IMR-90 (cell line): ENCODE results near the gene FBXL14. TPM values are rescaled to one million over a fixed set of nuclear protein-coding genes. Genes with fewer than 3 reads are reported as not detected.

Source experiments
- ATAC-seq: fragments of 200-7000 bp; cut with Tn5 transposase; 2 replicates; pipeline ENCODE4 v1.9.1; 2020; ENCODE audit warnings: low read depth, mild to moderate bottlenecking, moderate library complexity
- BruUV-seq: library from RNA; stranded (reverse); fragments of 400-500 nt; replicated peaks from 2 replicates; lab custom pipeline; 2021; lab: Mats Ljungman, UMichigan
- CTCF ChIA-PET: fragments of 300-600 bp; formaldehyde crosslinking; extraction: SDS; loops from one replicate; lab custom pipeline; 2021; ENCODE audit warnings: antibody characterized with exemption; lab: Yijun Ruan, JAX
- POLR2A ChIA-PET: fragments of 300-600 bp; sonication (Branson Sonifier 250); formaldehyde crosslinking; loops from one replicate; lab custom pipeline; 2022; ENCODE audit warnings: antibody characterized with exemption; ENCODE audit not compliant: unreplicated experiment; lab: Charles Lee
- DNase-seq: peaks from one replicate; pipeline ENCODE4 v3.0.0; 2013
- H2AFZ ChIP-seq: replicated peaks from 2 replicates; pipeline ENCODE3; 2013; ENCODE audit warnings: low read length, mild to moderate bottlenecking; ENCODE audit not compliant: poor library complexity
- H2AK5ac ChIP-seq: 2 replicates; pipeline ENCODE4 v1.6.1; 2013; ENCODE audit warnings: low read depth, low read length, inconsistent platforms
- H2AK9ac ChIP-seq: replicated peaks from 2 replicates; pipeline ENCODE3; 2013; ENCODE audit warnings: mild to moderate bottlenecking, low read depth, low read length, moderate library complexity; ENCODE audit not compliant: poor library complexity
- H2BK120ac ChIP-seq: 2 replicates; pipeline ENCODE4 v1.6.1; 2013; ENCODE audit warnings: low read depth, low read length, inconsistent platforms
- H2BK15ac ChIP-seq: 3 replicates; pipeline ENCODE4 v1.6.1; 2013; ENCODE audit warnings: low read depth, low read length, inconsistent platforms
- H2BK20ac ChIP-seq: 2 replicates; pipeline ENCODE4 v1.6.1; 2013; ENCODE audit warnings: low read depth, mild to moderate bottlenecking, inconsistent platforms, low read length, moderate library complexity
- H2BK5ac ChIP-seq: 2 replicates; pipeline ENCODE4 v1.6.1; 2013; ENCODE audit warnings: mild to moderate bottlenecking, low read depth, low read length, inconsistent platforms; ENCODE audit not compliant: poor library complexity, severe bottlenecking
- H3K14ac ChIP-seq: replicated peaks from 2 replicates; pipeline ENCODE4 v1.6.1; 2013; ENCODE audit warnings: low read depth, low read length, inconsistent platforms
- H3K18ac ChIP-seq: 2 replicates; pipeline ENCODE4 v1.6.1; 2013; ENCODE audit warnings: low read depth, low read length, control low read depth
- H3K23ac ChIP-seq: 2 replicates; pipeline ENCODE4 v1.6.1; 2013; ENCODE audit warnings: low read depth, low read length, inconsistent platforms
- H3K27ac ChIP-seq: 2 replicates; pipeline ENCODE4 v1.5.1; 2013; ENCODE audit warnings: mild to moderate bottlenecking, control low read depth, low read length; ENCODE audit not compliant: insufficient read depth
- H3K27me3 ChIP-seq: 2 replicates; pipeline ENCODE4 v1.6.1; 2013; ENCODE audit warnings: low read length; ENCODE audit not compliant: control insufficient read depth, insufficient read depth
- H3K36me3 ChIP-seq: 2 replicates; pipeline ENCODE4 v1.6.1; 2013; ENCODE audit warnings: low read length, mixed read lengths; ENCODE audit not compliant: control insufficient read depth, insufficient read depth
- H3K4ac ChIP-seq: 2 replicates; pipeline ENCODE4 v1.6.1; 2013; ENCODE audit warnings: low read depth, low read length, inconsistent platforms
- H3K4me1 ChIP-seq: 2 replicates; pipeline ENCODE4 v1.6.1; 2013; ENCODE audit warnings: low read length, mixed read lengths; ENCODE audit not compliant: control insufficient read depth, insufficient read depth
- H3K4me2 ChIP-seq: 2 replicates; pipeline ENCODE4 v1.6.1; 2013; ENCODE audit warnings: low read depth, mild to moderate bottlenecking, control low read depth, low read length, moderate library complexity
- H3K4me3 ChIP-seq: 2 replicates; pipeline ENCODE4 v1.5.1; 2013; ENCODE audit warnings: low read depth, mild to moderate bottlenecking, control low read depth, low read length, moderate library complexity; ENCODE audit not compliant: insufficient read depth
- H3K56ac ChIP-seq: 2 replicates; pipeline ENCODE4 v1.6.1; 2013; ENCODE audit warnings: low read length, inconsistent platforms; ENCODE audit not compliant: insufficient read depth; ENCODE audit errors: extremely low read depth
- H3K79me1 ChIP-seq, 2 experiments: 2 replicates each; pipeline ENCODE4 v1.6.1; 2013; ENCODE audit warnings: low read length in 2 of 2, inconsistent platforms in 1 of 2, low read depth in 1 of 2
- H3K9ac ChIP-seq: 2 replicates; pipeline ENCODE4 v1.6.1; 2013; ENCODE audit warnings: low read depth, low read length, control low read depth
- H3K9me1 ChIP-seq: 2 replicates; pipeline ENCODE4 v1.6.1; 2013; ENCODE audit warnings: low read length, inconsistent platforms; ENCODE audit not compliant: insufficient read depth
- H3K9me3 ChIP-seq: 2 replicates; pipeline ENCODE4 v1.6.1; 2013; ENCODE audit warnings: low read length; ENCODE audit not compliant: control insufficient read depth, insufficient read depth
- H4K20me1 ChIP-seq: 2 replicates; pipeline ENCODE4 v1.6.1; 2013; ENCODE audit warnings: low read length, inconsistent platforms; ENCODE audit not compliant: insufficient read depth
- H4K5ac ChIP-seq: 2 replicates; pipeline ENCODE4 v1.6.1; 2013; ENCODE audit warnings: mild to moderate bottlenecking, low read depth, low read length, control low read depth
- H4K8ac ChIP-seq, 2 experiments: 2 replicates each; pipeline ENCODE4 v1.6.1; 2013; ENCODE audit warnings: low read depth in 2 of 2, low read length in 2 of 2, control low read depth in 1 of 2, inconsistent platforms in 1 of 2
- H4K91ac ChIP-seq: 2 replicates; pipeline ENCODE4 v1.6.1; 2013; ENCODE audit warnings: low read depth, low read length, inconsistent platforms; ENCODE audit not compliant: insufficient read depth
- CEBPB ChIP-seq: IDR thresholded peaks from 2 replicates; pipeline ENCODE4 v1.6.1; 2012; ENCODE audit warnings: low read depth, low read length, improper control_type of control experiment
- WGBS, 2 experiments: methylation state at CpG; one replicate each; pipeline versions ENCODE4 v1.1.5 to v1.1.7; 2013; ENCODE audit warnings: missing lambda C conversion rate in 2 of 2; ENCODE audit not compliant: insufficient read length in 1 of 2; ENCODE audit errors: extremely low coverage in 2 of 2; 5-methylcytosine and 5-hydroxymethylcytosine counted together
- dilution Hi-C: fragments of 300-500 bp; cut with HindIII; formaldehyde crosslinking; loops from one replicate; pipeline ENCODE4 v1.14.3; 2018; ENCODE audit warnings: low sequenced_read_pairs; ENCODE audit not compliant: unreplicated experiment
- in situ Hi-C: fragments of 300-500 bp; cut with MboI; formaldehyde crosslinking; loops from 3 replicates; pipeline ENCODE4 v1.14.3; 2019; ENCODE audit warnings: low sequenced_read_pairs, inconsistent platforms, mixed read lengths
- intact Hi-C: fragments of 100-400 bp; cut with micrococcal nuclease; formaldehyde crosslinking; loops from 2 replicates; pipeline ENCODE4 v1.10.0; 2022
- polyA plus RNA-seq, 3 experiments: library from polyadenylated mRNA; depleted of rRNA; stranded (reverse); fragments of >200 nt; gene quantifications; 2 replicates each; pipeline ENCODE4 v1.2.3, GENCODE V29; 2012; ENCODE audit warnings: low replicate concordance in 1 of 3
- total RNA-seq: library from RNA; depleted of rRNA; stranded (reverse); fragments of >200 nt; gene quantifications from 2 replicates; pipeline ENCODE4 v1.2.3, GENCODE V29; 2012
- TF ChIP-seq, protein P1 (sequence below): conservative IDR thresholded peaks from 2 replicates; pipeline ENCODE4 v1.5.1; 2012; ENCODE audit warnings: mild to moderate bottlenecking, low read depth, low read length, improper control_type of control experiment

The FBXL14 gene
- total and polyA plus RNA-seq, 2 of the 4 experiments (the other 2 are of a cell fraction), result 4.7 to 7.3 TPM

DNA sequence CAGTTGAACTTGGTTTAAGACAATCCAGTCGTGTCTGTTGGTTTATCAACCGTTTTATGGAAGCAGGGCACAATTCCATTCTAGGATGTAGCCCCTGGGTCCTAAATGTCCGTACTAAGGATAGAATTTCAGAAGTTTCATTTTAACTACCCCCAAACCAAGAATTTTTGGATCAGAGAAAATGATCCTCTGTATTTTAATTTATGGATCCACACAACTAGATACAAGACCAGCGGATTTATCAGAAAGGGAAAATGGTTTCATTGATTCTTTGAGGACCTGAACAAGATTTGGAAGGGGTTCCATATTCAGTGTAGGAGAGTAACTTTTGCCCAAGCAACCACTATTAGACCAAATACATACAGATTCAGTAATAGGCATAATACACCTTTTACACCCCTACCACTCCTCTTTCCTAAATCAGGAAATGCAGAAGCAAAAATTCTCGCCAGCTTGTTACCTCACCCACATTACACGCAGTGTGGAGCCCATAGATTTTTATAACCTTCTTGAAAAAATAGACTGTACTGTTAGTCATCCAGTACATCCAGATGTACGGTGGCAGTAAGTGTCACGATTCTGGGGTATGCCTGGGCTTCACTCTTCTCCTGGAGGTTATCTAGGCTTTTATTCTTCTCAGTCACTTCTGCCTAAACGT lies 1.4 kb upstream of the FBXL14 start:
- dilution Hi-C loops (no loop called here), intact Hi-C loops (no loop called here), in situ Hi-C loops (loop anchor here (25.0 kb wide), 1 partner anchor 684 kb away; no protein-coding TSS in a partner anchor)
- H3K27ac ChIP-seq, result no peak overlapping the region
- peak overlapping the region; percentile 79; the same call in 1 of the 2 replicates for H3K14ac ChIP-seq
- H4K5ac ChIP-seq, result no peak overlapping the region
- no CpG with 5 or more reads among the region's 9 CpGs for WGBS, 2 experiments
- peak overlapping the region; percentile 70; the same call in 1 of the 2 replicates for H3K4me2 ChIP-seq
- BruUV-seq, result no TSS peak
- peaks cover 38% of the 10 kb centered on the region for H4K20me1 ChIP-seq
- H3K36me3 ChIP-seq, result no peaks in the 10 kb centered on the region
- H2AFZ ChIP-seq, result no peak overlapping the region
- ChIA-PET POLR2A (no interaction called here), CTCF (no interaction called here)
- ATAC-seq (no peak), DNase-seq (peak; percentile 67)
- H4K91ac ChIP-seq, result no peak overlapping the region
- peak overlapping the region; percentile 34 for H2BK5ac ChIP-seq
- H3K4ac ChIP-seq, result peak overlapping the region; percentile 82; the same call in 1 of the 2 replicates
- H3K18ac ChIP-seq, result no peak overlapping the region
- H2AK5ac ChIP-seq, result no peak overlapping the region
- no peak overlapping the region for H3K4me3 ChIP-seq
- H2AK9ac ChIP-seq, result no peak overlapping the region
- H3K9me1 ChIP-seq, result peaks cover 12% of the 10 kb centered on the region; the same call in 1 of the 2 replicates
- peak overlapping the region; percentile 44 to 83; a peak in 2 of 4 replicates for H4K8ac ChIP-seq
- H2BK120ac ChIP-seq, result no peak overlapping the region
- no peaks in the 10 kb centered on the region for H3K27me3 ChIP-seq
- H2BK20ac ChIP-seq, result no peak overlapping the region
- peak overlapping the region; percentile 79; the same call in 1 of the 2 replicates for H3K23ac ChIP-seq
- no peaks in the 10 kb centered on the region for H3K9me3 ChIP-seq
- H3K9ac ChIP-seq, result no peak overlapping the region
- H3K56ac ChIP-seq, result no peak overlapping the region; the same call in 1 of the 2 replicates
- peaks cover 14% of the 10 kb centered on the region for H3K4me1 ChIP-seq
- peaks cover 20 to 65% of the 10 kb centered on the region in 2 experiments; a peak in 3 of 4 replicates for H3K79me1 ChIP-seq
- H2BK15ac ChIP-seq, result no peak overlapping the region
- TF ChIP-seq CEBPB, result no peak
- TF ChIP-seq, protein P1, sequence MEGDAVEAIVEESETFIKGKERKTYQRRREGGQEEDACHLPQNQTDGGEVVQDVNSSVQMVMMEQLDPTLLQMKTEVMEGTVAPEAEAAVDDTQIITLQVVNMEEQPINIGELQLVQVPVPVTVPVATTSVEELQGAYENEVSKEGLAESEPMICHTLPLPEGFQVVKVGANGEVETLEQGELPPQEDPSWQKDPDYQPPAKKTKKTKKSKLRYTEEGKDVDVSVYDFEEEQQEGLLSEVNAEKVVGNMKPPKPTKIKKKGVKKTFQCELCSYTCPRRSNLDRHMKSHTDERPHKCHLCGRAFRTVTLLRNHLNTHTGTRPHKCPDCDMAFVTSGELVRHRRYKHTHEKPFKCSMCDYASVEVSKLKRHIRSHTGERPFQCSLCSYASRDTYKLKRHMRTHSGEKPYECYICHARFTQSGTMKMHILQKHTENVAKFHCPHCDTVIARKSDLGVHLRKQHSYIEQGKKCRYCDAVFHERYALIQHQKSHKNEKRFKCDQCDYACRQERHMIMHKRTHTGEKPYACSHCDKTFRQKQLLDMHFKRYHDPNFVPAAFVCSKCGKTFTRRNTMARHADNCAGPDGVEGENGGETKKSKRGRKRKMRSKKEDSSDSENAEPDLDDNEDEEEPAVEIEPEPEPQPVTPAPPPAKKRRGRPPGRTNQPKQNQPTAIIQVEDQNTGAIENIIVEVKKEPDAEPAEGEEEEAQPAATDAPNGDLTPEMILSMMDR, result no peak
